Progenitor cell of endocrine pancreas (in vitro differentiated cells): ENCODE measurements around the gene C20orf96. TPM values are rescaled to one million over a fixed set of nuclear protein-coding genes. Genes with fewer than 3 reads are reported as not detected.
"Not testable (repeated sequence)": the region's sequence is repeated elsewhere in the genome, so short reads cannot be mapped to it uniquely, and the experiment has no call there.

Experiments used
- DNase-seq: peaks from one replicate; pipeline ENCODE4 v3.0.0; 2021; ENCODE audit warnings: low spot score; ENCODE audit not compliant: unreplicated experiment
- H3K27ac Mint-ChIP-seq: 2 replicates; pipeline ENCODE4 v1.8.0; 2021; ENCODE audit warnings: mild to moderate bottlenecking, moderate library complexity, mixed read lengths
- H3K27me3 Mint-ChIP-seq: 2 replicates; pipeline ENCODE4 v1.8.0; 2021; ENCODE audit warnings: mixed read lengths
- H3K36me3 Mint-ChIP-seq: 2 replicates; pipeline ENCODE4 v1.8.0; 2022; ENCODE audit warnings: mixed read lengths; ENCODE audit not compliant: insufficient read depth
- H3K4me1 Mint-ChIP-seq: 2 replicates; pipeline ENCODE4 v1.8.0; 2021; ENCODE audit warnings: low read depth, mixed read lengths
- H3K4me3 Mint-ChIP-seq: 2 replicates; pipeline ENCODE4 v1.8.0; 2021; ENCODE audit warnings: low read depth, mild to moderate bottlenecking, moderate library complexity, mixed read lengths
- H3K9me3 Mint-ChIP-seq: 2 replicates; pipeline ENCODE4 v1.8.0; 2021; ENCODE audit warnings: low read depth, mixed read lengths
- CTCF ChIP-seq: fragments of 200-600 bp; sonication (generic); IDR thresholded peaks from one replicate; pipeline ENCODE4 v1.5.0; 2021; ENCODE audit warnings: antibody characterized with exemption, mild to moderate bottlenecking; ENCODE audit not compliant: unreplicated experiment
- total RNA-seq: library from RNA; stranded (reverse); gene quantifications from 2 replicates; pipeline ENCODE4 v1.2.1, GENCODE V29; 2021

C20orf96 gene
- total RNA-seq, 1 donor from 2014 or later = 69.9 TPM

GRCh38 chr20:226958-227357, 63.6 kb downstream of the C20orf96 start, which contains the start of gene DEFB129:
DEFB129 (plus strand) TSS chr20:227258; CDS start chr20:227289, 31 bp downstream.
- H3K4me1 Mint-ChIP-seq = no peaks in the 10 kb centered on the region
- H3K9me3 Mint-ChIP-seq = no peaks in the 10 kb centered on the region
- H3K36me3 Mint-ChIP-seq = no peaks in the 10 kb centered on the region
- no peak for TF ChIP-seq CTCF
- peaks cover 33% of the 10 kb centered on the region for H3K27me3 Mint-ChIP-seq
- H3K4me3 Mint-ChIP-seq = no peak within 1 kb of the TSS
- no peak within 1 kb of the TSS for H3K27ac Mint-ChIP-seq
- DNase-seq = no peak

- not testable (repeated sequence) for DNase-seq, H3K27ac Mint-ChIP-seq, H3K36me3 Mint-ChIP-seq, H3K4me1 Mint-ChIP-seq, H3K4me3 Mint-ChIP-seq, H3K9me3 Mint-ChIP-seq
- peaks cover 42% of the 10 kb centered on the region for H3K27me3 Mint-ChIP-seq
Observed at GRCh38 chr20:225879-226278, 64.7 kb downstream of the C20orf96 start.

- Mint-ChIP-seq H3K27me3 (peaks cover 54% of the 10 kb centered on the region), H3K9me3 (no peaks in the 10 kb centered on the region), H3K4me3 (no peak overlapping the region), H3K36me3 (no peaks in the 10 kb centered on the region), H3K27ac (no peak overlapping the region), H3K4me1 (no peaks in the 10 kb centered on the region)
- no peak for TF ChIP-seq CTCF
- no peak for DNase-seq
Observed at GRCh38 chr20:221258-221830, 69.2 kb downstream of the C20orf96 start.

Other genes starting within 250 kb of the C20orf96 start
- not detected in 2 replicates for gene DEFB125, start 203.1 kb downstream of the C20orf96 start, total RNA-seq
- not detected in 2 replicates for gene DEFB126, start 148.2 kb downstream of the C20orf96 start, total RNA-seq
- gene DEFB127, start 133.3 kb downstream of the C20orf96 start, total RNA-seq = not detected in 2 replicates
- not detected in 2 replicates for gene DEFB128, start 101.0 kb downstream of the C20orf96 start, total RNA-seq
- gene DEFB129, start 63.5 kb downstream of the C20orf96 start, total RNA-seq = not detected in 2 replicates
- not detected in 2 replicates for gene DEFB132, start 33.0 kb downstream of the C20orf96 start, total RNA-seq
- gene ZCCHC3, start 6.8 kb upstream of the C20orf96 start, total RNA-seq = 30.5 and 31.2 TPM in 2 replicates
- gene SOX12, start 34.8 kb upstream of the C20orf96 start, total RNA-seq = 54.8 and 59.0 TPM in 2 replicates
- gene NRSN2, start 56.4 kb upstream of the C20orf96 start, total RNA-seq = 28.9 and 33.0 TPM in 2 replicates
- 5.2 and 7.8 TPM in 2 replicates for gene TRIB3, start 90.0 kb upstream of the C20orf96 start, total RNA-seq
- gene RBCK1, start 117.5 kb upstream of the C20orf96 start, total RNA-seq = 92.7 and 108 TPM in 2 replicates
- gene TBC1D20, start 171.8 kb upstream of the C20orf96 start, total RNA-seq = 30.3 and 33.2 TPM in 2 replicates